NK-92 treated with Interleukin-12 subunit alpha and Interleukin-12 subunit beta, amount 100 ng/mL, for 24 hours (cell line): ENCODE data around the gene MRPS2.
"Not testable (repeated sequence)": the region's sequence is repeated elsewhere in the genome, so short reads cannot be mapped to it uniquely, and the experiment has no call there.

ENCODE experiments used
- DNase-seq: peaks from one replicate; lab custom pipeline; 2025; lab: John Stamatoyannopoulos, UW

The MRPS2 gene

DNA sequence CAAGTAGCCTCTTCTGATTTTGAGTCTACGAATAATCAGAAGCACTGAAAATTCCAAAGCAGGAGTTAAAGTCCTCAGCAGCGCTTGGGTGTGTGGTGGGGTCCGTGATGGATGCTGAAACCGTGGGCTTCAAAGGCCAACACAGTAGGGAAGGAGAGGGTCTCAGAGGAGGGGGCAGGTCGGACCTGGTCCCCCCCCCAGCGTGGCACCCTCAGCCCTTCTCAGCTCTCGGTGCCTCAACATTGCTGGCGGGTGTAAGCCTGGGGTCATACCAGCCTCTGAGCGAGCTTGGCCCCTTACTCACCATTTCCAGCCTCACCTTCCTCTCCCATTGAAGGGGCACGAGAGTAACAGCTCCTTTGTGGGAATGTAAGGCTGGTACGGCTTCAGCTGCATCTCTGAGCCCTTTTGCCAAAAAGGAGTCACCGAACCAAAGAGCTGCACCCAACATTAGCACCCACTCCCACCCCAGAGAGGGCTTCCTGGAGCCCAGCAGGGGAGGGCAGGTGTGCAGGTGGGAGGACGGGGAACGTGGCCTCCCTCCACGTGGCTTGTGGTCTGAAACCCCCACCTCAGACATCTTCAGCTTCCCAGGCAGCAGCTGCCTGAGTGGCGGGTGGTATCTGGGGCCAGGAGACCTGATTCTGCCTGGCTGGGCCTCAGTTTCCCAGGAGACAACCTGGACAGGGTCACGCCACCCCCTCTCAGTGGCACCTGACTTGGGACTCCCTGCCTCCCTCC lies 14.0 kb downstream of the MRPS2 start:
- DNase-seq = no peak

- no peak for DNase-seq
Observed at GRCh38 chr9:135515083-135515951, 14.8 kb downstream of the MRPS2 start.

DNA sequence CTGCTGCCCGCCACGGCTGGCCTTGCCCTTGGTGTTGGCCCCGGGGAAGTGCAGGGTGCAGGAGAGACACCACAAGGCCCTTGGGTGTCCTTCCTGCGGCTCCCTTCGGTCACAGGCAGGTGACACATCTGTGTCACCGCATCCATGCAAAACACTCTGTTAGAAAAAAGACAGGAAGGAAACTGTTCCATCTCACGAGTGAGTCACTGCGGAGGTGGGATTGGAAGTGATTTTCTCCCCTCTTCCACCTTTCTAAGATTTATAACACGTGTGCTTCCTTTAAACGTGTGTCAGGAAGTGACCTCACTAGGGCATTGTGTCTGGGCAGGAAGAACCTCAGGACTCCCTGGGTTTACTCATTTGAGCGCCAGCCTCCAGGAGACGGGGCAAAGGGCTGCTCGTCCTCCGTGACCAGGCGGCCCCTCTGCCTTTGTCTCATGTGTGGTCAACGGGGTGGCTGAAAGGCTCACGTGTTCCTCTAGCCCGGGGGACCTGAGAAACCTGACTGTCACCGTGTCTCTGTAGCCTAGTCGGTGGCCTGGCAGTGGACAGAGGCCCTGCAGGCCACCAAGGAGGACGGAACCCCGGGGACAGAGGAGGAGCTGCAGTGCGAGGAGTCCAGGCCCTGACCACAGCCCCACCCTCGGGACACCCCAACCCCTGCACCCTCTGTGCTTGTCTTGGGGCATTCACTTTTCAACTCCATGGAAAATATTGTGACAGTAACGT lies 15.8 kb downstream of the MRPS2 start:
- DNase-seq = no peak

GRCh38 chr9:135517407-135517822 lies 16.9 kb downstream of the MRPS2 start:
- no peak for DNase-seq

DNA sequence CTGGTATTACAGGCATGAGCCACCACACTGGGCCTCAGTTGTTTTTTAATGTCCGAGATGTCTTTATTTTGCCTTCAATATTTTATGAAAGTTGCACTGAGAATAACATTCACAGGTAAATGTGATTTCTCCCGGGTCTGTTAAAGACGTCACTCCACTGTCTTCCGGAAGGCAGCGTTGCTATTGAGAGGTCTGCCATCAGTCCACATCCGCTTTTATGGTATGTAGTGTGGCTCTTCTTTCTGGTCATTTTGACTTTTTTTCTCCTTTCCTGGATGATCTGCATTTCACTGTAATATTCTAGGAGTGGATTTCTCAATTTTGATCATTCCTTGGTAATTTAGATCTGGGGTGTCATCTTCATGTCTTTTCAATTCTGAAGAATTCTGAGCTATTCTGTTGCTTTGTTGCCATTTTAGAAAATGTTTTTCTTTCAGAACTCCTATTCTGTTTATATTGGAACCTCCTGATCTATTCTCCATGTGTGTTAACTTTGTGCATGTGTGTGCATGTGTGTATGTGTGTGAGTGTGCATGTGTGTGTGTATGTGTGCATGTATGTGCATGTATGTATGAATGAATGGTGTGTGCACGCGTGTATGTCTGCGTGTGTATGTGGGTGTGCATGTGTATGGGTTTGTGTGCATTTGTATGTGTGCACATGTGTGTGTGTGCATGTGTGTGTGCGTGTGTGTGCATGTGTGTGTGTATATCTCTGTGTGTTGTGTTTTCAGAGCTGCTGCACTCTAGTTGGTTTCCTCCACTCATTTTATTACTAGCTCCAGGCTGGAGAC lies 18.9 kb downstream of the MRPS2 start:
- no peak for DNase-seq

GRCh38 chr9:135520916-135521607 lies 20.6 kb downstream of the MRPS2 start, which contains the start of gene LCN1:
TSS of gene LCN1 (plus strand) at chr9:135521440. CDS start at chr9:135521498, 58 bp downstream.
- DNase-seq = no peak

DNA sequence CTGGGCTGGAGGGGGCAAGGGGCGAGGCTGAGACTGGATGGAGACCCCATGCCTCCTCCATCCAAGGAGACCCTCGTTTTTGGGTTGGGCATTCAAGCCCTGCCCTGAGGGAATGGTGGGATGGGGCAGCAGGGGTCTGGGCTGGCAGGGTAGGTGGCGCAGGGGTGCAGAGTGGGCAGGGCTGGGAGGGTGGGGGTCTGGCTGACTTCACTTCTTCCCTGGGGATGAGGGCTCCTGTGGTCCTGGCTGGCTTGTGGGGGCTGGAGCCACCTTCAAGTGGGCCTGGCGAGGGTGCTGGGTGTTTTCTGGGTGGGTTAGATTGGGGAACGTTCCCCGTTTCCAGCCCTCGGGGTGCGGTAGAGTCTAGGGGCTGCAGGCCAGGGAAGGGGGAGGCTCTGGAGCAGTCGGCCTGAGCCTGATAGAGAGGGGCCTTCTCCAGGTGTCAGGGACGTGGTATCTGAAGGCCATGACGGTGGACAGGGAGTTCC lies 21.2 kb downstream of the MRPS2 start:
- DNase-seq = no peak

DNA sequence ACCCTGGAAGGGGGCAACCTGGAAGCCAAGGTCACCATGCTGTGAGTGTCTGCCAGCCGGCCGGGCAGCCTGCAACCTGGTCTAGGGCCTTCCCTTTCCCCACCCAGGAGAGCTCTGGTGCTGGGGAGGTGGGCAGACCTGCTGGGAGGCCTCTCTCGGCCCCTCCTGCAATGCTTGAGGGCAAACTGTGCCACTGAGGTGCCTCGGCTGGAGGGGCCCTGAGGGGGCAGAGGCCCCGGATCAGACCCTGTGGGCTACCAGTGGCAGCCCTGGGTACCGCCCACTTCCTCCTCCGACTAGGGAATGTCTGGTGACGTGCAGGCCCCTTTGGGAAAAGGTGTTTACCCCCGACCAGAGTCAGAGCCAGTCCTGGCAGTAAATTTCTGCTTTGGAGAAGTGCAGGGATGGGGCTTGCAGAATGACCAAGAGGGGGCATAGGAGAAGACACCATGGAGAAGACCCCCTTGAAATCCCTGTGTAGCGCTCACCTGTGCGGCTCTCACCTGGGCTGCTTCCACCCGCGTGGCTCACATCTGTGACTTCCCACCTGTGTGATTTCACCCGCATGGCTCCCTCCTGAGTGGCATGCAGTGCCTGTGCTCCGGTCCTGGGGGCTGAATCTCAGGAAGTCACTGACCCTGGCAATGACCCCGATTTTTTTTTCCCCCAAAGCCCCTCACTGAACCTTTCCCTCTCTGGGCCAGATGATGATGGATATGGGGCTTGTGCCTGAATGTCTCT lies 21.8 kb downstream of the MRPS2 start:
- DNase-seq = no peak

DNA sequence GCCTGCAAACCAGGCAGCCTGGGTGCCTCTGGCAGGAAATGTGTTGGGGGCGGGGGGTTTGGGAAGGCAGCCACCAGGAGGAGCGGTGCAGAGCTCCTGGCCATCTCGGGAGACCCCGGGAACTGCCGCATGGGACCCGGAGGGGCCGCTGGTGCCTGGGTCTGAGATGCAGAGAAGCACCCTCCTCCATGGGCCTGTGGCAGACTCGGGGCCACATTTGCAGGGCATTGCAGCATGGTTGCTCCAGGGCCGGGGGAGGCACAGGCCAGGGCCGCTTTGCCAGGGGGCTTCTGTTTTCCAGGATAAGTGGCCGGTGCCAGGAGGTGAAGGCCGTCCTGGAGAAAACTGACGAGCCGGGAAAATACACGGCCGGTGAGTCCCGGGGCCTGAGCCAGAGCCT lies 22.4 kb downstream of the MRPS2 start:
- DNase-seq = no peak

DNA sequence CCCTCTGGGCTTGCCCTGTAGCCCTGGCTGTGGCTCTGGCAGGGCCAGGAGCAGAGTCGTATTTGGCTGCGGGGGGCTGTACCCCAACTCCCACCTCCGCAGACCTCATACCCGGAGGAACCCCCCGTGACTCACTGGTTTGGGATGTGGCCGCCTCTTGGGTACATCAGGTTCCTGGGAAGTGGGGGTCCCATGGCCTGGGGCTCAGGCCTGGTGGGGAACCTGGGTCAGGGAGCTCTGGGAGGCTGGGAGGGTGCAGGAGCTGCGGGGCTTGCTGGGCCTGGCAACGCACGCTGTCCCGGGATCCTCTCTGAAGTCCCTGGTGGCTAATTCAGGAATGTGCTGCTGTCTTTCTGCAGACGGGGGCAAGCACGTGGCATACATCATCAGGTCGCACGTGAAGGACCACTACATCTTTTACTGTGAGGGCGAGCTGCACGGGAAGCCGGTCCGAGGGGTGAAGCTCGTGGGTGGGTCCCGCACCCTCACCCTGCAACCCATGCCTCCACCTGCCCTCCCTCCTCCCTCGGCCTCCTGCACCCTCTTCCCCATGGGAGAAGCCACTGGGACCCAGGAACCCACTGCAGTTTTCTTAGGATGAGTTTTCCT lies 23.1 kb downstream of the MRPS2 start:
- no peak for DNase-seq

- no peak for DNase-seq
Observed at GRCh38 chr9:135524130-135524861, 23.8 kb downstream of the MRPS2 start.

GRCh38 chr9:135525241-135526088 lies 25.0 kb downstream of the MRPS2 start:
- no peak for DNase-seq

GRCh38 chr9:135526089-135526729 lies 25.7 kb downstream of the MRPS2 start:
- DNase-seq = no peak

- no peak for DNase-seq
Observed at GRCh38 chr9:135526730-135527571, 26.5 kb downstream of the MRPS2 start.

- DNase-seq = not testable (repeated sequence)
Observed at GRCh38 chr9:135528842-135529435, 28.5 kb downstream of the MRPS2 start.

- DNase-seq = no peak
Observed at GRCh38 chr9:135530146-135530545, 29.7 kb downstream of the MRPS2 start.
